ENCODE measurements around the gene CCND3. TPM values are rescaled to one million over a fixed set of nuclear protein-coding genes. Genes with fewer than 3 reads are reported as not detected.

The CCND3 gene
- polyA plus RNA-seq, 3 donors, result 25.9 to 32.8 (median 32.7) TPM

Other genes with a start within 250 kb of the CCND3 start
- gene TFEB, start 206.2 kb downstream of the CCND3 start, polyA plus RNA-seq (ENCODE audit: insufficient read length in 3 of 3), result 1 to 10 TPM; 7.9 to 9.9 (median 9.4) TPM
- under 1 TPM in 1 of 3 donors, not detected in 2; 0.16 TPM for gene PGC, start 194.4 kb downstream of the CCND3 start, polyA plus RNA-seq (ENCODE audit: insufficient read length in 3 of 3)
- 1 to 10 TPM; 6.0 to 9.2 (median 8.6) TPM for gene FRS3, start 161.9 kb downstream of the CCND3 start, polyA plus RNA-seq (ENCODE audit: insufficient read length in 3 of 3)
- gene PRICKLE4, start 161.0 kb downstream of the CCND3 start, polyA plus RNA-seq (ENCODE audit: insufficient read length in 3 of 3), result 1 to 10 TPM; 3.2 to 7.0 (median 6.0) TPM
- gene TOMM6, start 154.1 kb downstream of the CCND3 start, polyA plus RNA-seq (ENCODE audit: insufficient read length in 3 of 3), result 100 to 1,000 TPM; 216 to 241 (median 225) TPM
- 10 to 100 TPM in 2 of 3 donors, 1 to 10 TPM in 1; 9.9 to 16.9 (median 14.9) TPM for gene USP49, start 46.4 kb downstream of the CCND3 start, polyA plus RNA-seq (ENCODE audit: insufficient read length in 3 of 3)
- 10 to 100 TPM; 34.1 to 38.8 (median 35.4) TPM for gene MED20, start 20.7 kb downstream of the CCND3 start, polyA plus RNA-seq (ENCODE audit: insufficient read length in 3 of 3)
- 10 to 100 TPM; 27.9 to 34.0 (median 29.4) TPM for gene BYSL, start 20.3 kb downstream of the CCND3 start, polyA plus RNA-seq (ENCODE audit: insufficient read length in 3 of 3)
- 10 to 100 TPM; 18.6 to 28.1 (median 26.3) TPM for gene TAF8, start 108.7 kb upstream of the CCND3 start, polyA plus RNA-seq (ENCODE audit: insufficient read length in 3 of 3)
- gene C6orf132, start 200.8 kb upstream of the CCND3 start, polyA plus RNA-seq (ENCODE audit: insufficient read length in 3 of 3), result 1 to 10 TPM; 5.0 to 5.8 (median 5.2) TPM
- under 1 TPM in 1 of 3 donors, not detected in 2; 0.24 TPM for gene GUCA1A, start 231.6 kb upstream of the CCND3 start, polyA plus RNA-seq (ENCODE audit: insufficient read length in 3 of 3)

Data from renal pelvis (tissue), 3 donors.